ENCODE measurements around the gene ANKRD11.

Gene ANKRD11

GRCh38 chr16:89490439-89491237 is at the start of gene ANKRD11:
ANKRD11 (minus strand) TSS chr16:89490561; CDS start chr16:89317019, 173,542 bp downstream.
- TF ChIP-seq ZNF274 (IDR thresholded peaks at IDR 0.05; ENCODE audit: low read depth, low read length) (no peak), SUZ12 (IDR thresholded peaks at IDR 0.05; ENCODE audit: extremely low read depth, insufficient read depth, insufficient read length) (no peak), YY1 (IDR thresholded peaks at IDR 0.05; ENCODE audit: insufficient read depth, insufficient read length) (no peak)
- Histone ChIP-seq H3K4me1 (ENCODE audit: insufficient read depth, insufficient read length) (peaks cover 12% of the 10 kb centered on the region), H3K36me3 (ENCODE audit: insufficient read depth, insufficient read length, low read length) (peaks cover 25% of the 10 kb centered on the region), H3K9ac (ENCODE audit: insufficient read length, low read depth) (peak within 1 kb of the TSS; percentile 91), H3K9me3 (ENCODE audit: insufficient read depth, low read length) (no peaks in the 10 kb centered on the region), H3K4me3 (ENCODE audit: insufficient read length, low read depth) (peak within 1 kb of the TSS; percentile 84), H3K27me3 (ENCODE audit: insufficient read depth, insufficient read length) (no peaks in the 10 kb centered on the region)
- peak; percentile 99 for DNase-seq (ENCODE audit: low read depth, low spot score)

DNA sequence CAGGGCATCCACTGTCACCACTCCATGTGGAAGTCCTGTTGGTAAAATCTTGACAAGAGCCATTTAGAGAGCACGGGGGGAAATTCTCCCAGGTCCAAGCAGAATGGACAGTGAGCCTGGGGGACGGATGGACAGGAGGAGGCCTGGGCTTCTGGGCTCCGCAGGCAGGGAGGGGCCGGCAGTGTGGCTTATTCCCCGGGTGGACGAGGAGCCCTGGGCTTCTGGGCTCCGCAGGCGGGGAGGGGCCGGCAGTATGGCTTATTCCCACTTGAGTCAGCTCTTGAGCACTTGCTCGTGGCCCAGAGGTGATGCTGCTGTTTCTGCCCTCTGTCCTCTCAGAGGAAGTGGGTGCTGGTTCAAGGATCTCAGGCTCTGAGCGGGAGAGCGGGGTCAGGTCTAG is 47.9 kb upstream of the ANKRD11 start:
- Histone ChIP-seq H3K4me3 (ENCODE audit: insufficient read length, low read depth) (no peak overlapping the region), H3K27me3 (ENCODE audit: insufficient read depth, insufficient read length) (no peaks in the 10 kb centered on the region), H3K36me3 (ENCODE audit: insufficient read depth, insufficient read length, low read length) (peaks cover 91% of the 10 kb centered on the region), H3K4me1 (ENCODE audit: insufficient read depth, insufficient read length) (peaks cover 5% of the 10 kb centered on the region), H3K9me3 (ENCODE audit: insufficient read depth, low read length) (no peaks in the 10 kb centered on the region), H3K9ac (ENCODE audit: insufficient read length, low read depth) (peak overlapping the region; percentile 32)
- no peak for TF ChIP-seq SUZ12 (IDR thresholded peaks at IDR 0.05; ENCODE audit: extremely low read depth, insufficient read depth, insufficient read length)
- no peak for TF ChIP-seq YY1 (IDR thresholded peaks at IDR 0.05; ENCODE audit: insufficient read depth, insufficient read length)
- no peak for TF ChIP-seq ZNF274 (IDR thresholded peaks at IDR 0.05; ENCODE audit: low read depth, low read length)
- DNase-seq (ENCODE audit: low read depth, low spot score) = no peak

DNA sequence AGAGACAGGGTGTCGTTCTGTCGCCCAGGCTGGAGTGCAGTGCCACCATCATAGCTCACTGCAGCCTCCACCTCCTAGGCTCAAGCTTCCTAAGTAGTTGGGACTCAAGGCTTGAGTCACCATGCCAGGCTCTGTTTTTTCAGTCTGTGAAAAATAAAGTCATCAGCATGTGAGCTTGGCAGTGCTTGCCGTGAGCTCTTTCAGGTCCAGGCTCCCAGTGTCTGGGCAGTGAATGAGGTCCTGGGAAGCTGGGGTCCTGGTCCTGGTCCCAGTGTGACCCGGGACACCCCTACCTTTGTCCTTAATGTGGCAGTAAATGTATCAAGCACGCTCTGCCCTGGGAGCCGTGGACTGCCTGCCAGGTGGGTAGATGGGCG is 47.2 kb upstream of the ANKRD11 start:
- H3K27me3 ChIP-seq (ENCODE audit: insufficient read depth, insufficient read length) = no peaks in the 10 kb centered on the region
- H3K36me3 ChIP-seq (ENCODE audit: insufficient read depth, insufficient read length, low read length) = peaks cover 93% of the 10 kb centered on the region
- no peaks in the 10 kb centered on the region for H3K9me3 ChIP-seq (ENCODE audit: insufficient read depth, low read length)
- H3K9ac ChIP-seq (ENCODE audit: insufficient read length, low read depth) = no peak overlapping the region
- DNase-seq (ENCODE audit: low read depth, low spot score) = no peak
- peaks cover 5% of the 10 kb centered on the region for H3K4me1 ChIP-seq (ENCODE audit: insufficient read depth, insufficient read length)
- TF ChIP-seq YY1 (IDR thresholded peaks at IDR 0.05; ENCODE audit: insufficient read depth, insufficient read length) (no peak), SUZ12 (IDR thresholded peaks at IDR 0.05; ENCODE audit: extremely low read depth, insufficient read depth, insufficient read length) (no peak), ZNF274 (IDR thresholded peaks at IDR 0.05; ENCODE audit: low read depth, low read length) (no peak)
- H3K4me3 ChIP-seq (ENCODE audit: insufficient read length, low read depth) = no peak overlapping the region

DNA sequence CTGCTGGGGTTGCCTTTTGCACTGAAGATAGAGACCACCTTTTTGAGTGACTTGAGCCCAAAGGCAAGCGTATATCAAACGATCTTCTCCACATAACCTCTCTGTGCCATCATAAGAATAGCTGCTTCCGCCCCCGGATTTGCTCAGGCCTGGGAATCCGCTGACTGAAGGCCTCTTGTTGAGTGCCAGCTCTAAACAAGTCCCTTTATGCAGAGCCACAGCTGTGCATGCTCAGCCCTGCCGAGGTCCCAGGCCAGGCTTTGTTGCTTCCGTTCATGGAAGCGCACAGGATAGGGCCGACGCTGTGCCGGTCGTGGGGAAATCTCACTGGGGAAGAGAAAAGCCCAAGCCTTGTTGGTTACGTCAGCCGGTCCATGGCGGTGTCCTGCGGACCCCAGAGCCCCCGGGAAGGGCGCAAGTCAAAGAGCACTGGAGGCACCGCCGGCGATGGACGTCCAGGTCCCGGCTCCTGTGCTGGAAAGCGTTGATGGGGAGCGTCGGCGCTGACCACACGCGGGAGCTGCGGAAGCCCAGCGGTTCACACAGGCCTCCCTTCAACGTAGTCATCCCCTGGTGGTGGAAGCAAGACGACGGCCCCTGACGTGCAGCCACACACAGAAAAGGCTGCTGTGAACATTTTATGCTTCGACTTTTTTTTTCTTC is 46.7 kb upstream of the ANKRD11 start:
- TF ChIP-seq YY1 (IDR thresholded peaks at IDR 0.05; ENCODE audit: insufficient read depth, insufficient read length) = no peak
- TF ChIP-seq SUZ12 (IDR thresholded peaks at IDR 0.05; ENCODE audit: extremely low read depth, insufficient read depth, insufficient read length) = no peak
- no peak for TF ChIP-seq ZNF274 (IDR thresholded peaks at IDR 0.05; ENCODE audit: low read depth, low read length)
- H3K4me1 ChIP-seq (ENCODE audit: insufficient read depth, insufficient read length) = peaks cover 5% of the 10 kb centered on the region
- H3K9me3 ChIP-seq (ENCODE audit: insufficient read depth, low read length) = no peaks in the 10 kb centered on the region
- no peak overlapping the region for H3K9ac ChIP-seq (ENCODE audit: insufficient read length, low read depth)
- H3K36me3 ChIP-seq (ENCODE audit: insufficient read depth, insufficient read length, low read length) = peaks cover 94% of the 10 kb centered on the region
- no peak for DNase-seq (ENCODE audit: low read depth, low spot score)
- no peak overlapping the region for H3K4me3 ChIP-seq (ENCODE audit: insufficient read length, low read depth)
- no peaks in the 10 kb centered on the region for H3K27me3 ChIP-seq (ENCODE audit: insufficient read depth, insufficient read length)

GRCh38 chr16:89536371-89536770 is 46.0 kb upstream of the ANKRD11 start:
- H3K9ac ChIP-seq (ENCODE audit: insufficient read length, low read depth) = no peak overlapping the region
- H3K4me3 ChIP-seq (ENCODE audit: insufficient read length, low read depth) = no peak overlapping the region
- H3K36me3 ChIP-seq (ENCODE audit: insufficient read depth, insufficient read length, low read length) = peaks cover 94% of the 10 kb centered on the region
- H3K4me1 ChIP-seq (ENCODE audit: insufficient read depth, insufficient read length) = peaks cover 2% of the 10 kb centered on the region
- TF ChIP-seq YY1 (IDR thresholded peaks at IDR 0.05; ENCODE audit: insufficient read depth, insufficient read length) = no peak
- TF ChIP-seq ZNF274 (IDR thresholded peaks at IDR 0.05; ENCODE audit: low read depth, low read length) = no peak
- TF ChIP-seq SUZ12 (IDR thresholded peaks at IDR 0.05; ENCODE audit: extremely low read depth, insufficient read depth, insufficient read length) = no peak
- no peaks in the 10 kb centered on the region for H3K27me3 ChIP-seq (ENCODE audit: insufficient read depth, insufficient read length)
- H3K9me3 ChIP-seq (ENCODE audit: insufficient read depth, low read length) = no peaks in the 10 kb centered on the region
- DNase-seq (ENCODE audit: low read depth, low spot score) = no peak

- Histone ChIP-seq H3K36me3 (ENCODE audit: insufficient read depth, insufficient read length, low read length) (peaks cover 92% of the 10 kb centered on the region), H3K4me1 (ENCODE audit: insufficient read depth, insufficient read length) (no peaks in the 10 kb centered on the region), H3K9me3 (ENCODE audit: insufficient read depth, low read length) (no peaks in the 10 kb centered on the region), H3K9ac (ENCODE audit: insufficient read length, low read depth) (no peak overlapping the region), H3K4me3 (ENCODE audit: insufficient read length, low read depth) (no peak overlapping the region), H3K27me3 (ENCODE audit: insufficient read depth, insufficient read length) (no peaks in the 10 kb centered on the region)
- TF ChIP-seq YY1 (IDR thresholded peaks at IDR 0.05; ENCODE audit: insufficient read depth, insufficient read length) (no peak), SUZ12 (IDR thresholded peaks at IDR 0.05; ENCODE audit: extremely low read depth, insufficient read depth, insufficient read length) (no peak), ZNF274 (IDR thresholded peaks at IDR 0.05; ENCODE audit: low read depth, low read length) (no peak)
- DNase-seq (ENCODE audit: low read depth, low spot score) = no peak
Observed at GRCh38 chr16:89534252-89534756, 43.9 kb upstream of the ANKRD11 start.
